ENCODE data around the gene FCER1A.
"Not testable (repeated sequence)": the region's sequence is repeated elsewhere in the genome, so short reads cannot be mapped to it uniquely, and the experiment has no call there.

FCER1A gene

GRCh38 chr1:159349374-159349773 is 47.2 kb downstream of the FCER1A start:
- DNase-seq (ENCODE audit: low read depth in 2 of 2, low spot score in 1 of 2), result not testable (repeated sequence)

- no peak for DNase-seq (ENCODE audit: low read depth in 2 of 2, low spot score in 1 of 2)
Measured at GRCh38 chr1:159352436-159352835, 50.3 kb downstream of the FCER1A start.
